A673 (cell line): ENCODE results near the gene SACS. TPM values are rescaled to one million over a fixed set of nuclear protein-coding genes. Genes with fewer than 3 reads are reported as not detected.

Experiments
- BruUV-seq: library from RNA; stranded (reverse); fragments of 400-500 nt; replicated peaks from 2 replicates; lab custom pipeline; 2021; lab: Mats Ljungman, UMichigan
- CTCF ChIA-PET: fragments of 300-600 bp; sonication (Branson Sonifier 250); formaldehyde crosslinking; loops from one replicate; lab custom pipeline; 2022; ENCODE audit warnings: antibody characterized with exemption; lab: Charles Lee
- POLR2A ChIA-PET: fragments of 300-600 bp; sonication (Branson Sonifier 250); formaldehyde crosslinking; loops from one replicate; lab custom pipeline; 2022; ENCODE audit warnings: antibody characterized with exemption; ENCODE audit not compliant: low non-redundant PET; lab: Charles Lee
- DNase-seq: peaks from one replicate; pipeline ENCODE4 v3.0.0-alpha.2; 2015; ENCODE audit warnings: low spot score
- H3K27ac ChIP-seq: fragments of 200-600 bp; sonication (generic); 2 replicates; pipeline ENCODE4 v1.5.1; 2016; ENCODE audit warnings: mixed run types, low read depth, mild to moderate bottlenecking, mixed read lengths, antibody characterized with exemption, low read length; ENCODE audit not compliant: poor library complexity, severe bottlenecking
- H3K27me3 ChIP-seq: fragments of 200-600 bp; sonication (generic); replicated peaks from 2 replicates; pipeline ENCODE4 v1.6.1; 2017; ENCODE audit warnings: mixed run types, low read depth, mild to moderate bottlenecking, mixed read lengths, antibody characterized with exemption, low read length; ENCODE audit not compliant: insufficient read depth, poor library complexity
- H3K36me3 ChIP-seq: fragments of 200-600 bp; sonication (generic); 2 replicates; pipeline ENCODE4 v1.6.1; 2016; ENCODE audit warnings: mixed run types, mild to moderate bottlenecking, mixed read lengths, antibody characterized with exemption, low read length; ENCODE audit not compliant: insufficient read depth, poor library complexity, severe bottlenecking
- H3K4me1 ChIP-seq: fragments of 200-600 bp; sonication (generic); 2 replicates; pipeline ENCODE4 v1.6.1; 2017; ENCODE audit warnings: mixed run types, mild to moderate bottlenecking, mixed read lengths, antibody characterized with exemption, low read length; ENCODE audit not compliant: insufficient read depth, poor library complexity, severe bottlenecking
- H3K4me3 ChIP-seq: fragments of 200-600 bp; sonication (generic); 2 replicates; pipeline ENCODE4 v1.5.1; 2016; ENCODE audit warnings: low read depth, mixed run types, mild to moderate bottlenecking, mixed read lengths, low read length; ENCODE audit not compliant: poor library complexity, severe bottlenecking
- H3K9me3 ChIP-seq: fragments of 200-600 bp; sonication (generic); 2 replicates; pipeline ENCODE4 v1.6.1; 2016; ENCODE audit warnings: mixed run types, low read depth, mild to moderate bottlenecking, mixed read lengths, antibody characterized with exemption, low read length; ENCODE audit not compliant: poor library complexity, severe bottlenecking
- CTCF ChIP-seq: fragments of 300-800, 200-600 bp; sonication (generic); conservative IDR thresholded peaks from 2 replicates; pipeline ENCODE4 v1.5.1; 2017; ENCODE audit warnings: low read depth, mild to moderate bottlenecking, antibody characterized with exemption, low read length, moderate library complexity, mixed read lengths
- EZH2 ChIP-seq: fragments of 200-600 bp; sonication (generic); IDR thresholded peaks from 2 replicates; pipeline ENCODE4 v1.6.1; 2017; ENCODE audit warnings: borderline replicate concordance, low read depth, mild to moderate bottlenecking, mixed read lengths, antibody characterized with exemption, low read length; ENCODE audit not compliant: poor library complexity, severe bottlenecking
- intact Hi-C: fragments of 100-400 bp; cut with micrococcal nuclease; formaldehyde crosslinking; loops from one replicate; pipeline ENCODE4 v1.10.0; 2022; ENCODE audit not compliant: unreplicated experiment
- total RNA-seq: library from RNA; stranded (reverse); gene quantifications from 2 replicates; pipeline ENCODE4 v1.2.3, GENCODE V29; 2021

The SACS gene
- total RNA-seq, 1 experiment from 2014 or later = 35.9 TPM

- intact Hi-C loops = no loop called here
- H3K4me1 ChIP-seq = no peaks in the 10 kb centered on the region
- no peak for DNase-seq
- no peak overlapping the region for H3K27ac ChIP-seq
- CTCF ChIA-PET = no interaction called here
- H3K27me3 ChIP-seq = no peaks in the 10 kb centered on the region
- BruUV-seq = no TSS peak
- H3K36me3 ChIP-seq = peaks cover 38% of the 10 kb centered on the region
- POLR2A ChIA-PET = no interaction called here
- no peaks in the 10 kb centered on the region for H3K9me3 ChIP-seq
- TF ChIP-seq CTCF (no peak), EZH2 (no peak)
- no peak overlapping the region for H3K4me3 ChIP-seq
Observed at GRCh38 chr13:23357349-23357748, 76.2 kb downstream of the SACS start.

- Histone ChIP-seq H3K36me3 (peaks cover 44% of the 10 kb centered on the region), H3K4me1 (no peaks in the 10 kb centered on the region), H3K27me3 (no peaks in the 10 kb centered on the region), H3K9me3 (no peaks in the 10 kb centered on the region), H3K27ac (no peak overlapping the region), H3K4me3 (no peak overlapping the region)
- no peak for TF ChIP-seq CTCF
- TF ChIP-seq EZH2 = no peak
- CTCF ChIA-PET = no interaction called here
- BruUV-seq = no TSS peak
- intact Hi-C loops = no loop called here
- no peak for DNase-seq
- POLR2A ChIA-PET = no interaction called here
Observed at GRCh38 chr13:23356368-23356767, 77.1 kb downstream of the SACS start.

GRCh38 chr13:23354520-23354919 is 79.0 kb downstream of the SACS start:
- Histone ChIP-seq H3K4me1 (no peaks in the 10 kb centered on the region), H3K27ac (no peak overlapping the region), H3K9me3 (no peaks in the 10 kb centered on the region), H3K36me3 (peaks cover 45% of the 10 kb centered on the region), H3K27me3 (no peaks in the 10 kb centered on the region), H3K4me3 (no peak overlapping the region)
- DNase-seq = no peak
- CTCF ChIA-PET = no interaction called here
- no peak for TF ChIP-seq EZH2
- TF ChIP-seq CTCF = no peak
- BruUV-seq = no TSS peak
- POLR2A ChIA-PET = no interaction called here
- intact Hi-C loops = no loop called here
